HG03432 (cell line): Measurements from ENCODE around the gene KRTAP4-2.
"Not testable (repeated sequence)": the region's sequence is repeated elsewhere in the genome, so short reads cannot be mapped to it uniquely, and the experiment has no call there.

ENCODE experiments used
- ATAC-seq: cut with Tn5 transposase; IDR thresholded peaks from one replicate; pipeline ENCODE4 v1.9.1; 2021; ENCODE audit warnings: mild to moderate bottlenecking, moderate library complexity; ENCODE audit not compliant: unreplicated experiment

KRTAP4-2 gene

GRCh38 chr17:41177727-41178271 lies at the start of gene KRTAP4-2:
Gene KRTAP4-2, minus strand, starts transcription at chr17:41178221. Its CDS starts 57 bp downstream, at chr17:41178164.
- ATAC-seq, result no peak

DNA sequence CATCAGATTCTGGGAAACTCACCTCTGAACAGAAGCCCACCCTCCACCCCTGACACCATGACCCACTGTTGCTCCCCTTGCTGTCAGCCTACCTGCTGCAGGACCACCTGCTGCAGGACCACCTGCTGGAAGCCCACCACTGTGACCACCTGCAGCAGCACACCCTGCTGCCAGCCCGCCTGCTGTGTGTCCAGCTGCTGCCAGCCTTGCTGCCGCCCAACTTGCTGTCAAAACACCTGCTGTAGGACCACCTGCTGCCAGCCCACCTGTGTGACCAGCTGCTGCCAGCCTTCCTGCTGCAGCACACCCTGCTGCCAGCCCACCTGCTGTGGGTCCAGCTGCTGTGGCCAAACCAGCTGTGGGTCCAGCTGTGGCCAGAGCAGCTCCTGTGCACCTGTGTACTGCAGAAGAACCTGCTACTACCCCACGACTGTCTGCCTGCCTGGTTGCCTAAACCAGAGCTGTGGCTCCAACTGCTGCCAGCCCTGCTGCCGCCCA lies 48.6 kb upstream of the KRTAP4-2 start, which contains the start of gene KRTAP9-2:
Gene KRTAP9-2 (plus strand): TSS at position 51 of the 498 bp plus-strand sequence. CDS start 7 bp downstream, at position 58.
- not testable (repeated sequence) for ATAC-seq

- ATAC-seq, result no peak
Measured at GRCh38 chr17:41226051-41226450, 48.0 kb upstream of the KRTAP4-2 start.

DNA sequence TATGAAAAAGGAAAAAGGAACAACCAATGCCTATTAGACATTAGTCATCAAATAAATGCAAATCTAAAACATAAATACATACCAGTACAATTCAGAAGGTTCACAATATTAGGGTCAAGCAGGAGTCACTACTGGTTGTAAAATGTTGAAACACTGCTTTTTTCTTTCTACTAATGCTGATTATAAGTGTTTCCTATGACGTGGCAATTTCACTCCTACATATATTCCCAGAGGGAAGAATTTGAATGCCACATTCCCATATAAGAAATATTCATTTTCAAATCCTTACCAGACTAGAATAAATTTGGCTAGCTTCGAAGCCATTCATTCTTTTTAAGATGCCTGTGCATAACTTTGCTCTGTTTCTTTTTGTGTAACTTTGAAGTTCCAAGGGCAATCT lies 45.8 kb upstream of the KRTAP4-2 start:
- no peak for ATAC-seq

DNA sequence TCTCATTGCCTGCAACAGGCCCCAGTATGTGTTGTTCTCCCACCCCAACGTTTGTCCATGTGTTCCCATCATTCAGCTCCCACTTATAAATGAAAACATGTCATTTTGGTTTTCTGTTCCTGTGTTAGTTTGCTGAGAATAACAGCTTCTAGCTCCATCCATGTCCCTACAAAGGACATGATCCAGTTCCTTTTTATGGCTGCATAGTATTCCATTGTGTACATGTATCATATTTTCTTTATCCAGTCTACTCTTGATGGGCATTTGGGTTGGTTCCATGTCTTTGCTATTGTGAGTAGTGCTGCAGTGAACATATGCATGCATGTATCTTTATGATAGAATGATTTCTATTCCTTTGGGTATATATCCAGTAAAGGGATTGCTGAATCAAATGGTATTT lies 37.7 kb upstream of the KRTAP4-2 start:
- no peak for ATAC-seq

DNA sequence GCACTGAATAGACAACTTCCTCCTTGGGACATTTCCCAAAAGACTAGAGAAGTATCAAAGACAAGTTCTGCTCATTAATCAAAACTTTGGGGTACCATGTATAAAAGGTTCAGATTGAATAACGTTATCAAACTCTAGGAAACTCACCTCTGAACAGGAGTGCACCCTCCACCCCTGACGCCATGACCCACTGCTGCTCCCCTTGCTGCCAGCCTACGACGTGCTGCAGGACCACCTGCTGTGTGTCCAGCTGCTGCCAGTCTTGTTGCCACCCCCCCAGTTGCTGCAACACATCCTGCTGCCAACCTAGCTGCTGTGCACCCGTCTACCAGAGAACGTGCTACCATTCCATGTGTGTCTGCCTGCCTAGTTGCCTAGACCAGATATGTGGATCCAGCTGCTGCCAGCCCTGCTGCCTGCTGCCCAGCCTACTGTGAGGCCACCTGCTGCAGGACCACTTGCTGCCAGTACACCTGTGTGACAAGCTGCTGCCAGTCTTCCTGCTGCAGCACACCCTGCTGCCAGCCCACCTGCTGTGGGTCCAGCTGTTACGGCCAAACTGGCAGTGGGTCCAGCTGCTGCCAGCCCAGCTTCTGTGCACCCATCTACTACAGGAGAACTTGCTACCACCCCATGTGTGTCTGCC lies 34.6 kb upstream of the KRTAP4-2 start:
- no peak for ATAC-seq

GRCh38 chr17:41211845-41212466 lies 33.9 kb upstream of the KRTAP4-2 start:
- no peak for ATAC-seq

DNA sequence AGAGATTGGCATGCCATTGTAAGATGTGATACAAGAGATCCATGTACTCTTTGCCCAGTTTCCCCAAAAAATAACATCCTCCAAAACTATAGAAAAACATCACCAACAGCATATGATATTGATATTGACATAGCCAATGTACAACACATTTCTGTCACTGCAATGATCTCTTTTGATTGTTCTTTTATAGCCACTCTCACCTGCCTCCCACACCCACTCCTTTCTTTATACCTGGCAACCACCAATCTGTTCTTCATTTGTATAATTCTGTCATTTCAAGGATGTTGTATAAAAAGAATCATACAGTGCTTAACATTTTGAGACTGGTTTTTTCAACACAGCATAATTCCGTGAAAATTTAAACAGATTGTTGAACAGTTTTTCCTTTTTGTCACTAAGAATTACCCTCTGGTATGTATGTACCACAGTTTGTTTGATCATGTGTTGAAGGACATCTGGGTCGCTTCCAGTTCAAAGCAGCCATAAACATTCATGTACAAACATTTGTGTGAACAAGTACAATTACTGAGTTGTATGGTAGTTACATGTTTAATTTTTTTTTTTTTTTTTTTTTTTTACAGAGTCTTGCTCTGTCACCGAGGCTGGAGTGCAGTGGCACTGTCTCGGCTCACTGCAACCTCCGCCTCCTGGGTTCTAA lies 21.5 kb upstream of the KRTAP4-2 start:
- ATAC-seq, result no peak

- ATAC-seq, result no peak
Measured at GRCh38 chr17:41196068-41196467, 18.0 kb upstream of the KRTAP4-2 start.

GRCh38 chr17:41190328-41190727 lies 12.3 kb upstream of the KRTAP4-2 start:
- ATAC-seq, result no peak

- not testable (repeated sequence) for ATAC-seq
Measured at GRCh38 chr17:41189837-41190318, 11.9 kb upstream of the KRTAP4-2 start, which contains the start of gene KRTAP9-1. Gene KRTAP9-1, plus strand, starts transcription at chr17:41189887. Its CDS starts 0 bp downstream, at chr17:41189887.

GRCh38 chr17:41186872-41187271 lies 8.9 kb upstream of the KRTAP4-2 start:
- ATAC-seq, result no peak

- ATAC-seq, result no peak
Measured at GRCh38 chr17:41185001-41185400, 7.0 kb upstream of the KRTAP4-2 start.

DNA sequence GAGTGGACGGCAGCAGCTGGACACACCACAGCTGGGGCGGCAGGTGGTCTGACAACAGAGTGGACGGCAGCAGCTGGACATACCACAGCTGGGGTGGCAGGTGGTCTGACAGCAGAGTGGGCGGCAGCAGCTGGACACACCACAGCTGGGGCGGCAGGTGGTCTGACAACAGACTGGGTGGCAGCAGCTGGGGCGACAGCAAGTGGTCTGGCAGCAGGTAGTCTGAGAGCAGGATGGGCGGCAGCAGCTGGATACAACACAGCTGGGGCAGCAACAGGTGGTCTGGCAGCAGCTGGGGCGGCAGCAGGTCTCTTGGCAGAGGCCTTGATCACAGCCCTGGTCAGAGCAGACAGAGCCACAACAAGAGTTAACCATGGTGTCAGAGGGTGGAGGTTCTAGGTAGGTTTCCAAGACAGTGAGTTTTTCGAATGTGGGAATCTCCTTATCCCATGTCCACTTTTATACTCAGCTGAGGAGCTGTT lies 6.5 kb upstream of the KRTAP4-2 start, which contains the start of gene KRTAP4-1:
Gene KRTAP4-1 (minus strand): TSS at position 432 of the 482 bp plus-strand sequence. CDS start 57 bp downstream, at position 375.
- ATAC-seq, result no peak

GRCh38 chr17:41178843-41179616 lies 1.0 kb upstream of the KRTAP4-2 start:
- ATAC-seq, result no peak

GRCh38 chr17:41178341-41178740 lies 320 bp upstream of the KRTAP4-2 start:
- ATAC-seq, result no peak

GRCh38 chr17:41176744-41177387 lies 1.2 kb downstream of the KRTAP4-2 start:
- ATAC-seq, result no peak

GRCh38 chr17:41171886-41172285 lies 6.1 kb downstream of the KRTAP4-2 start:
- no peak for ATAC-seq

- no peak for ATAC-seq
Measured at GRCh38 chr17:41168121-41168520, 9.9 kb downstream of the KRTAP4-2 start, which contains the start of gene KRTAP4-3. Gene KRTAP4-3, minus strand, starts transcription at chr17:41168221. Its CDS starts 49 bp downstream, at chr17:41168172.

DNA sequence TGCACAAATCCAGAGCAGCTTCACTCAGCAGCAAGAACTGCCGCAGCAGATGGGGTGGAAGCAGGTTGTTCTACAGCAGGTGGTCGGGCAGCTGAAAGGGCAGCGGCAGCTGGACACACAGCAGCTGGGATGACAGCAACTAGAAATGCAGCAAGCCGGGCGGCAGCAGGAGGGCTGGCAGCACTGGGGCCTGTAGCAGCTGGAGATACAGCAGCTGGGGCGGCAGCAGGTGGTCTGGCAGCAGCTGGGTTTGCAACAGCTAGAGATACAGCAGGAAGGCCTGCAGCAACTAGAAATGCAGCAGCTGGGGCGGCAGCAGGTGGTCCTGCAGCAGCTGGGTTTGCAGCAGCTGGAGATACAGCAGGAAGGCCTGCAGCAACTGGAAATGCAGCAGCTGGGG lies 10.5 kb downstream of the KRTAP4-2 start:
- ATAC-seq, result no peak
